NCI-H2227 treated with DMSO at 0.1 percent for 48 hours (cell line): ENCODE data around the gene ECD.

ENCODE experiments used
- DNase-seq: peaks from one replicate; lab custom pipeline; 2025; lab: John Stamatoyannopoulos, UW

Gene ECD

GRCh38 chr10:73167783-73168464, at the start of gene ECD, which contains the start of gene FAM149B1:
Gene ECD (minus strand): TSS chr10:73168008. CDS start chr10:73163937, 4,071 bp downstream.
Gene FAM149B1 (plus strand): TSS chr10:73168119. CDS start chr10:73168340, 221 bp downstream.
- peak; percentile 83 for DNase-seq

- no peak for DNase-seq
Observed at GRCh38 chr10:73215749-73216148, 47.9 kb upstream of the ECD start.

DNA sequence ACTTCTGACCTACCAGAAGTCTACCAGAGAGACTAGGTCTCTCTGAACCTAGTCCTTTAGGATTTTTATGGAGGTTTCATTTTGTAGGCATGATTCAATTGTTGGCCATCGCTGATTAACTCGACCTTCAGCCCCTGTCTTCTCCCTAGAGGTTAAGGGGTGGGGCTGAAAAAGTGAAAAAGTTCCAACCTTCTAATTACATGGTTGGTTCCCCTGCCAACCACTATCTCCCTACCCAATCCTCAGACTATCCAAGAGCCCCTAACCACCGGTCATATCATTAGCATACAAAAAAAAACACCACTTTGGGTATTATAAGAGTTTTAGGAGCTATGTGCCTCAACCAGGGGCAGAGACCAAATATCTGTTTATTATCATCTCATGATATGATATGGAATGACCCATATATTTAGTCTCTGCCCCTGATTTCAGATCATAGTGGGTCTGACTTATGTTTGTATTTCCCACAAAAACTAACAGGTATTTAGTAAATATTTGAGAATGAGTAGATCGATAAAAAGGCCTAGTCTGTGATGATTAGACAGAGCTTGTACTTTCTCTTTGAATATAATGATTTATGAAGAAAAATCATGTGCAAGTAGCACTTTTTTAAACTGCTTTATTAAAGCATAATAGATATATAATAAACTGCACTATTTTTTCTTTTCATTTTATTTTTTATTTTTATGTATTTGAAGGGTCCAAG, 43.5 kb upstream of the ECD start:
- DNase-seq, result no peak

DNA sequence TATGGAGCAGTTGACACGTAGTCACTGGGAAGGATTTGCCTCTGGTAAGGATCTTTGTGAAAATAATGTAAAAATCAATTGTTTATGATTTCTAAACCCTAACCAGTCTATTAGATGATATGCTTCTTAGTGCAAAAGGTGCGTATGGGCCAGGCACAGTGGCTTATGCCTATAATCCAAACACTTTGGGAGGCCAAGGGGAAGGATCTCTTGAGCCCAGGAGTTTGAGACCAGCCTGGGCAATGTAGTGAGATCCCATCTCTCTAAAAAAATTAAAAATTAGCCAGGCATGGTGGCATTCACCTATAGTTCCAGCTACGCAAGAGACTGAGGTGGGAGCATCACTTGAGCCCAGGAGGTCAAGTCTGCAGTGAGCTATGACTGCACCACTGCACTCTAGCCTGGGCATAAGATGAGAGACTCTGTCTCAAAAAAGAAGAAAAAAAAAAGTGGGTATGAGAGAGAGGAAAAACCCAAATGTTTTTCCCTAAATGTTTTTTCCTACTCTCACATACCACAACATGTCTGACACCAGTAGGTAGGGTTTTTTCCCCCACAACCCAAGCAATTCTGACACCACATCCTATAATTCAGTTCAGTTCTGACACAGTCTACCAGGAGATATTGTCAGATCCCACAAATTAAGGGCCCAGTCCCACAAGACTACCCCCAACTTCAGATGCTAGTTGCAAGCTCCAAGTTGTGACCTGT, 42.7 kb upstream of the ECD start:
- DNase-seq, result no peak

GRCh38 chr10:73209705-73210104, 41.9 kb upstream of the ECD start:
- no peak for DNase-seq

DNA sequence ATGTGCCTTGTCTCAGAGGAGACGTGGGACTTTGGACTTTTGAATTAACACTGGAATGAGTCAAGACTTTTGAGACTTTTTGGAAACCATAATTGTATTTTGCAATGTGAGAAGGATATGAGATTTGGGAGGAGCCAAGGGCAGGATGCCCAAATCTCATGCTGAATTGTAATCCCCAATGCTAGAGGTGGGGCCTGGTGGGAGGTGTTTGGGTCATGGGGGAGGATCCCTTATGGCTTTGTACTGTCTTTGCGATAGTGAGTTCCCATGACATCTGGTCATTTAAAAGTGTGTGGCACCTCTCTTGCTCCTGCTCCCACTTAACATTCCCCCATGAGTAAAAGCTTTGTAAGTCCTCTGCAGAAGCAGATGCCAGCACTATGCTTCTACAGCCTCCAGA, 40.1 kb upstream of the ECD start:
- DNase-seq, result no peak

GRCh38 chr10:73206385-73206784, 38.6 kb upstream of the ECD start:
- DNase-seq, result no peak

- no peak for DNase-seq
Observed at GRCh38 chr10:73205890-73206289, 38.1 kb upstream of the ECD start.

DNA sequence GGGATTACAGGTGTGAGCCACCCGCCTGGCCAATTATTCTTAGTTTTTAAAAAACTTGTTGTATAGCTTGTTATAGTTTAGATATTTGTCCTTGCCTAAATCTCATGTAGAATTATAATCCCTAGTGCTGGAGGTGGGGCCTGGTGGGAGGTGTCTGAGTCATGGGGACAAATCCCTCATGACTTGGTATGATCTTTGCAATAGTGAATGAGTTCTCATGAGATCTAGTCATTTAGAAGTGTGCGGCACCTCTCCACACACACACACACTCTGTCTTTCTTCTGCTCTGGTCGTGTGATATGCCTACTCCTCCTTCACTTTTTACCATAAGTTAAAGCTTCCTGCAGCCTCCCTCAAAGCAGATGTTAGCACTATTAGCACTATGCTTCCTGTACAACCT, 37.3 kb upstream of the ECD start:
- no peak for DNase-seq

DNA sequence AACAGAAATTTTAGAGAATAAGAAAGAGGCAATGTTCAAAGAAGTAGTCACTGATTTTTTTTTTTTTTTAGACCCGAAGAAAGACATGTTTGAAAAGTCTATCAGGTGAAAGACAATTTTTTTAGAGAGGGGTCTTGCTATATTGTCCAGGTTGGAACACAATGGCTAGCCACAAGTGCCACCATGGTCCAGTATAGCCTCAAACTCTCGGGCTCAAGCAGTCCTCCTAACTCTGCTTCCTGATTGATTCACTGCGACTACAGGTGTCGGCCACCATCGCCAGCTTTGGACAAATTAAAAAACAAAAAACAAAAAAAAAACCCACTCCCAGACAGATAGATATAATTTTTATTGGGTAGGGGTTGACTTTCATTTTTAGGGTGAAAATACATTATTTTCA, 22.4 kb upstream of the ECD start:
- DNase-seq, result no peak

GRCh38 chr10:73186266-73186665, 18.5 kb upstream of the ECD start:
- no peak for DNase-seq

DNA sequence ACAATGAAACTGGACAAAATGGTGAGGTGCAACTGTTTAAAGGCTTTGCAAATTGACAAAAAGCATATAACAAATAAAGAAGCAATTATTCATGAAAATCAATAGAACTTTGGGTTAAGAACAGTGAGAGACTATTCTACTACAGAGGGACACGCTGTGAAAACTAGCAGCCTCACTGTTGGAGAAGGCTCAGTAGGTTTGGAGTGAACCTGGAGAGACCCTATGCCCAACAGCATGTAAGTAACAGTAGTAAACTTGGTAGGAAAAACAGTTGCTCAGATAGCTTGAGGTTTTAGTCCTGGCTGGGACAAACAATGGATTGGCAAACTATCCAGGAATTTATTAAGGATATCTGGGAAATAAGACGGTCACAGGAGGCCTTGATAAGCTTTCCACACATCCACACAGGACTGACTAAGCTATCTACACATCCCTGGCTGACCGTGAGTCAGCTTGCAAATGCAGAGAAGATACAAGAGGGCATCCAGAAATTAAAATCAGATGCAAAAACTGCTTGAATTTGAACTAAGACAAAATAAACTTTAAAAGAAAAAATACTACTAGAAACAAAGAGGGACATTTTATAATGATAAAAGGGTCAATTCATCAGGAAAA, 16.0 kb upstream of the ECD start:
- no peak for DNase-seq

GRCh38 chr10:73182568-73182967, 14.8 kb upstream of the ECD start:
- DNase-seq, result no peak

- DNase-seq, result no peak
Observed at GRCh38 chr10:73174148-73174925, 6.5 kb upstream of the ECD start.

DNA sequence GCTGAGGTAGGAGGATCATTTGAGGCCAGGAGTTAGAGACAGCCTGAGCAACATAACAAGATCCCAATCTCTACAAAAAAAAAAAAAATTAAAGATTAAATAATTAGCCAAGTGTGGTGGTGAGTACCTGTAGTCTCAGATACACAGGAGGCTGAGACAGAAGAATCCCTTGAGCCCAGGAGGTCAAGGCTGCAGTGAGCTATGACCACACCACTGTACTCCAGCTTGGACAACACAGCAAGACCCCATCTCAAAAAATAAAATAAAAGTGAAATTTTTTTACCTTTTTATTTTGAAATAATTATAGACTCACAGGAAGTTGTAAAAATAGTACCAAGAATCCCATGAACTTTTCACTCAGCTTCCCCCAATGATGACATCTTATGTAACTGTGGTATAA, 5.1 kb upstream of the ECD start:
- no peak for DNase-seq

GRCh38 chr10:73169320-73169719, 1.5 kb upstream of the ECD start:
- no peak for DNase-seq

DNA sequence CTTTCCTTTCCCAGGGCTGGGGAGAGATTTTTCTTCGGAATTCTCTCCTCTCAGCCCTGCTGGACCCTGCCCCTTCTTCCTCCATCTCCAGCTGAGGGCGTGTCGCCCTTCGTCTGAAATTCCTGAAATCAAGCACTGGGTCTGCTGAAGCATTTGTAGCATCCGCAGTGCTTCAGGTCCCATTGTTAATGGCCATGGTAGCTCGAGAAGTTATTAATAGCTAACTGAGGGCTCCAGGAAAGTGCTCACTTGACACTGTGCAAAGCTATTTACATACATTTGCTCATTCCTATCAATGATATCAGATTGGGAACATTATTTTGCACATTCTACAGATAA, 626 bp upstream of the ECD start:
- no peak for DNase-seq

DNA sequence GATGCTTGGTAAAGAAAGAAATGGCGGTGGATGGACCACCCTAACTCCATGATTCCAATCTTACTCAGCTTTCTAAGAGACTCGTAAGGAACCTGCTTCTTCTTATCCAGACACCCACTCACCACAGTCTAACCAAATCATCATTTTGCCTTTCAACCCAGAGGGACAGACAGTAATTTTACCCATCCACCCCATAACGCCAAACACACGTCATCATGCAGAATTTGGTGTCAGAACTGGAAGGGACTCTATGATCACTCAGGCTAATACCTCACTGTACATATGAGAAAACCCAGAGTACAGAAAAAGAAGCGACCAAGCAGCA, 388 bp downstream of the ECD start:
- DNase-seq, result no peak

GRCh38 chr10:73166972-73167371, 836 bp downstream of the ECD start:
- DNase-seq, result no peak

GRCh38 chr10:73163096-73163495, 4.7 kb downstream of the ECD start:
- no peak for DNase-seq

DNA sequence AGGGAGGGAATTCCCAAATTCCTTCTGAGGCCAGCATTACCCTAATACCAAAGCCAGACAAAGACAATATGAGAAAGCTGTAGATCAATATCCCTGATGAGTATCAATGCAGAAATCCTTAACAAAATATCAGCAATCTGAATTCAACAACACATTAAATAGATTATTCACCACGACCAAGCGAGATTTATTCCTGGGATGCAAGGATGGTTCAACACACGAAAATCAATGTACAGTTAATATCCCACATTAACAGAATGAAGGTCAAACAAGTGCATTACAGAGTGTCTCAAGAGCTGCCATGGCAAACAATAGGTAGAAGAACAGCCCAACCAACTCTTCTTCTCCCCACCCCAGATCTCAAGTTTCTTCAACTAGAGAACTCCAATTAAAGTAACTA, 6.1 kb downstream of the ECD start:
- DNase-seq, result no peak

- no peak for DNase-seq
Observed at GRCh38 chr10:73161079-73161478, 6.7 kb downstream of the ECD start.
